ENCODE results near the gene IL1B. TPM values are rescaled to one million over a fixed set of nuclear protein-coding genes. Genes with fewer than 3 reads are reported as not detected.

IL1B gene
- total RNA-seq, 4 donors from 2014 or later, result 0.53 to 9.1 TPM; not detected in 2

GRCh38 chr2:112841295-112842044 lies 4.9 kb upstream of the IL1B start:
- Histone ChIP-seq H3K4me3 (no peak overlapping the region), H3K27ac (no peak overlapping the region), H3K9me3 (no peaks in the 10 kb centered on the region), H3K4me1 (peaks cover 0 to 4% (median 0%) of the 10 kb centered on the region in 4 donors), H3K36me3 (no peaks in the 10 kb centered on the region), H3K27me3 (no peaks in the 10 kb centered on the region)
- TF ChIP-seq POLR2A (IDR thresholded peaks at IDR 0.05) (no peak), CTCF (IDR thresholded peaks at IDR 0.05) (no peak)
- DNase-seq, result no peak

GRCh38 chr2:112840068-112840445 lies 3.5 kb upstream of the IL1B start:
- H3K36me3 ChIP-seq, result no peaks in the 10 kb centered on the region
- TF ChIP-seq CTCF (IDR thresholded peaks at IDR 0.05) (no peak), POLR2A (IDR thresholded peaks at IDR 0.05) (no peak)
- H3K27me3 ChIP-seq, result no peaks in the 10 kb centered on the region
- no peaks in the 10 kb centered on the region for H3K9me3 ChIP-seq
- H3K27ac ChIP-seq, result no peak overlapping the region
- H3K4me3 ChIP-seq, result no peak overlapping the region
- H3K4me1 ChIP-seq, result peaks cover 0 to 4% (median 0%) of the 10 kb centered on the region in 4 donors
- DNase-seq, result no peak

GRCh38 chr2:112839407-112840067 lies 3.0 kb upstream of the IL1B start:
- H3K9me3 ChIP-seq, result no peaks in the 10 kb centered on the region
- H3K4me3 ChIP-seq, result no peak overlapping the region
- H3K36me3 ChIP-seq, result no peaks in the 10 kb centered on the region
- DNase-seq, result no peak
- TF ChIP-seq CTCF (IDR thresholded peaks at IDR 0.05) (no peak), POLR2A (IDR thresholded peaks at IDR 0.05) (no peak)
- H3K27ac ChIP-seq, result no peak overlapping the region
- peaks cover 0 to 4% (median 2%) of the 10 kb centered on the region in 4 donors for H3K4me1 ChIP-seq
- no peaks in the 10 kb centered on the region for H3K27me3 ChIP-seq

GRCh38 chr2:112836163-112836560 lies 417 bp downstream of the IL1B start:
- H3K36me3 ChIP-seq, result no peaks in the 10 kb centered on the region
- no peak overlapping the region for H3K4me3 ChIP-seq
- no peaks in the 10 kb centered on the region for H3K27me3 ChIP-seq
- peaks cover 0 to 11% (median 2%) of the 10 kb centered on the region in 4 donors for H3K4me1 ChIP-seq
- H3K9me3 ChIP-seq, result no peaks in the 10 kb centered on the region
- no peak for DNase-seq
- H3K27ac ChIP-seq, result no peak overlapping the region
- TF ChIP-seq CTCF (IDR thresholded peaks at IDR 0.05) (no peak), POLR2A (IDR thresholded peaks at IDR 0.05) (no peak)

GRCh38 chr2:112835536-112836162 lies 930 bp downstream of the IL1B start:
- no peaks in the 10 kb centered on the region for H3K27me3 ChIP-seq
- H3K9me3 ChIP-seq, result no peaks in the 10 kb centered on the region
- H3K4me3 ChIP-seq, result no peak overlapping the region
- no peaks in the 10 kb centered on the region for H3K36me3 ChIP-seq
- no peak for DNase-seq
- H3K4me1 ChIP-seq, result peaks cover 0 to 11% (median 0%) of the 10 kb centered on the region in 4 donors
- TF ChIP-seq CTCF (IDR thresholded peaks at IDR 0.05) (no peak), POLR2A (IDR thresholded peaks at IDR 0.05) (no peak)
- no peak overlapping the region for H3K27ac ChIP-seq
